Small intestine (tissue), 7 donors: ENCODE results near the gene NFATC2IP. TPM values are rescaled to one million over a fixed set of nuclear protein-coding genes. Genes with fewer than 3 reads are reported as not detected.
"Not testable (repeated sequence)": the region's sequence is repeated elsewhere in the genome, so short reads cannot be mapped to it uniquely, and the experiment has no call there.

Source experiments
- DNase-seq, 2 donors: peaks; one replicate each; pipeline versions ENCODE4 v3.0.0 to v3.0.0-alpha.2; 2013
- FAIRE-seq: peaks from 2 replicates; lab custom pipeline; 2012; peaks lifted over from hg19 to GRCh38; lab: Jason Lieb, UNC
- H3K27ac ChIP-seq, 3 donors: one replicate each; pipeline ENCODE4 v1.5.1; 2013; ENCODE audit warnings: low read length in 2 of 3, mild to moderate bottlenecking in 2 of 3, control low read depth in 1 of 3, inconsistent platforms in 1 of 3, low read depth in 1 of 3, moderate library complexity in 1 of 3
- H3K27me3 ChIP-seq, 3 donors: one replicate each; pipeline ENCODE4 v1.6.1; 2013; ENCODE audit warnings: low read length in 3 of 3, inconsistent platforms in 1 of 3; ENCODE audit not compliant: control insufficient read depth in 3 of 3, insufficient read depth in 3 of 3
- H3K36me3 ChIP-seq, 3 donors: one replicate each; pipeline ENCODE4 v1.6.1; 2013; ENCODE audit warnings: low read length in 3 of 3, inconsistent platforms in 1 of 3, low read depth in 1 of 3, mild to moderate bottlenecking in 1 of 3, moderate library complexity in 1 of 3; ENCODE audit not compliant: control insufficient read depth in 3 of 3, insufficient read depth in 2 of 3
- H3K4me1 ChIP-seq, 3 donors: one replicate each; pipeline ENCODE4 v1.6.1; 2013; ENCODE audit warnings: low read length in 2 of 3, inconsistent platforms in 1 of 3, low read depth in 1 of 3, mild to moderate bottlenecking in 1 of 3, moderate library complexity in 1 of 3; ENCODE audit not compliant: control insufficient read depth in 3 of 3, insufficient read depth in 2 of 3
- H3K4me3 ChIP-seq, 3 donors: one replicate each; pipeline ENCODE4 v1.5.1; 2013; ENCODE audit warnings: low read length in 3 of 3, control low read depth in 1 of 3, inconsistent platforms in 1 of 3, low read depth in 1 of 3, mild to moderate bottlenecking in 1 of 3, moderate library complexity in 1 of 3
- H3K9me3 ChIP-seq, 2 donors: one replicate each; pipeline ENCODE4 v1.6.1; 2013; ENCODE audit warnings: low read depth in 1 of 2, low read length in 1 of 2; ENCODE audit not compliant: control insufficient read depth in 2 of 2, insufficient read depth in 1 of 2
- WGBS, 3 donors: extraction: QIAGEN DNeasy Blood & Tissue Kit; methylation state at CpG; one replicate each; pipeline ENCODE4 v1.1.7; 2013; 5-methylcytosine and 5-hydroxymethylcytosine counted together
- polyA plus RNA-seq, 4 donors: library from polyadenylated mRNA; stranded (reverse) in 3 of 4; unstranded in 1 of 4; fragments of 200-250 nt in 3 of 4; fragments of 120-200 nt in 1 of 4; gene quantifications; one replicate each; pipeline versions ENCODE4 v1.2.1 to v1.2.3, GENCODE V29; 2013
- donor health status: healthy with polysubstance abuse.
- donor health status: control.
- donor health status: control.
- donor health status: Bipolar disorder and iron deficiency.
- donor health status: healthy.

NFATC2IP gene
- polyA plus RNA-seq, 4 donors, result 16.5 to 53.0 (median 22.5) TPM

- peaks cover 0 to 11% (median 4%) of the 10 kb centered on the region in 3 donors for H3K36me3 ChIP-seq
- H3K27ac ChIP-seq, H3K4me1 ChIP-seq, H3K27me3 ChIP-seq, DNase-seq, FAIRE-seq, H3K4me3 ChIP-seq, H3K9me3 ChIP-seq: not testable (repeated sequence)
- 86 to 96% (median 89%) methylated on average over 2 of the region's 2 CpGs for WGBS, 3 donors
Measured at GRCh38 chr16:28969696-28970095, 19.0 kb downstream of the NFATC2IP start.

GRCh38 chr16:28974007-28974436 lies 23.3 kb downstream of the NFATC2IP start:
- H3K27me3 ChIP-seq, result no peaks in the 10 kb centered on the region
- FAIRE-seq (no peak), DNase-seq (peak; percentile 53 to 75)
- peaks cover 2 to 10% (median 5%) of the 10 kb centered on the region in 3 donors for H3K4me1 ChIP-seq
- no peaks in the 10 kb centered on the region for H3K9me3 ChIP-seq
- 0 to 2% (median 1%) methylated on average over 17 of the region's 17 CpGs for WGBS, 3 donors
- H3K36me3 ChIP-seq, result peaks cover 0 to 17% (median 0%) of the 10 kb centered on the region in 3 donors
- peak overlapping the region; percentile 57 to 91 (median 85) for H3K27ac ChIP-seq
- H3K4me3 ChIP-seq, result peak overlapping the region; percentile 39 to 94 (median 90)

- 0 to 1% (median 1%) methylated on average over 59 to 60 of the region's 60 CpGs for WGBS, 3 donors
- Histone ChIP-seq H3K9me3 (no peaks in the 10 kb centered on the region), H3K4me1 (peaks cover 2 to 10% (median 5%) of the 10 kb centered on the region in 3 donors), H3K4me3 (peak within 1 kb of the TSS; percentile 74 to 94 (median 90)), H3K27me3 (no peaks in the 10 kb centered on the region), H3K36me3 (peaks cover 0 to 22% (median 0%) of the 10 kb centered on the region in 3 donors), H3K27ac (peak within 1 kb of the TSS; percentile 57 to 91 (median 85))
- FAIRE-seq (no peak), DNase-seq (peak; percentile 96 to 97)
Measured at GRCh38 chr16:28974437-28975157, 23.9 kb downstream of the NFATC2IP start, which contains the start of gene SPNS1. Gene SPNS1, plus strand, starts transcription at chr16:28974778. Its CDS starts 374 bp downstream, at chr16:28975152.

DNA sequence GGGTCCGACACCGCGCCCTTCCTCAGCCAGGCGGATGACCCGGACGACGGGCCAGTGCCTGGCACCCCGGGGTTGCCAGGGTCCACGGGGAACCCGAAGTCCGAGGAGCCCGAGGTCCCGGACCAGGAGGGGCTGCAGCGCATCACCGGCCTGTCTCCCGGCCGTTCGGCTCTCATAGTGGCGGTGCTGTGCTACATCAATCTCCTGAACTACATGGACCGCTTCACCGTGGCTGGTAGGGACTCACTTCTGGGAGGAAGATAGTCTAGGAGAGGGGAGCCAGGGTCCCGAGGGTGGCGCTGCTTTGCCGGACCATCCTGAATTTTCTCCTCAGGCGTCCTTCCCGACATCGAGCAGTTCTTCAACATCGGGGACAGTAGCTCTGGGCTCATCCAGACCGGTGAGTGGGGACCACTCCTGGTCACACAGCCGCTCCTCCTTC lies 24.4 kb downstream of the NFATC2IP start:
- DNase-seq (peak in 1 of 2 donors; percentile 15), FAIRE-seq (no peak)
- Histone ChIP-seq H3K27me3 (no peaks in the 10 kb centered on the region), H3K4me1 (peaks cover 2 to 10% (median 5%) of the 10 kb centered on the region in 3 donors), H3K4me3 (peak overlapping the region; percentile 74 to 94 (median 90)), H3K36me3 (peaks cover 0 to 25% (median 1%) of the 10 kb centered on the region in 3 donors), H3K27ac (peak overlapping the region in 2 of 3 donors; percentile 54 to 91), H3K9me3 (no peaks in the 10 kb centered on the region)
- 8 to 9% (median 8%) methylated on average over 27 to 30 of the region's 30 CpGs for WGBS, 3 donors

DNA sequence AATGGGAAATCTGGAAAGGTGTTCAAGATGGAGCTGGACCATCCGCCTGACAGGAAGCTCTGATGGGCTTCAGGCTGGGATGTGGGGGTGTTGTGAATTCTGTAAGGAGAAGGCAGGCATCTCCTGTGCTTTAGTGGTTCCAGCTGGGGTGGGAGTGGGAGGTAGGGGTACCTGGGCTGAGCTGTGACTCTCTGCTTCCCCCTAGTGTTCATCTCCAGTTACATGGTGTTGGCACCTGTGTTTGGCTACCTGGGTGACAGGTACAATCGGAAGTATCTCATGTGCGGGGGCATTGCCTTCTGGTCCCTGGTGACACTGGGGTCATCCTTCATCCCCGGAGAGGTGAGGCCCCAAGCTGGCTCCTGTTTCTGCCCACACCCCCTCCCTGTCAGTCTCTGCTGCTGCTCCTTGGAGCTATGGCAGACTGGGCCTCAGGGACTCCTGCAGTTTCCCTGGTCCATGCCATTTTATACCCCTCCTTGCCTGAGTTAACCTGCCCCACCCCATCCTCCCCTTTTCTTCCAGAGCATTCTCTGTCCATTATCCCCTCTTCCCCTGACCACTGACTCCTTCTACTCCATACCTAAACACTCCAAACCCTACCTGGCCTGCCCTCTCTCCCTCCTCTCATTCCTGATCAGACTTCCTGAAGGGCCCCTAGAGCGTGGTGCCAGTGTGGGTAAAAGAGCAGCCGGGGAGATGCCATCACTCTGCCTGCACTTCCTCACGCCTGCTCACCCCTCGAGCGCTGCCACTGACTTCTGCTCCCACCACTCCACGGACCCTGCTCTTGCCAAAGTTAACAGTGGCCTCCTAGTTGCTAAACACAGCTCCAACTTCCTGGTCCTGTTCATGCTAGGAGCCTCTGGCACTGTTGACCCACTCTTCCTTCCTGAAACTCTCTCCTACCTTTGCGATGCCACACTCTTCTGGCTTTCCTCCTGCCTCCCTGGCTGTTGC lies 27.2 kb downstream of the NFATC2IP start:
- DNase-seq, result peak; percentile 39 to 45
- no peak overlapping the region for H3K4me3 ChIP-seq
- peaks cover 2 to 10% (median 5%) of the 10 kb centered on the region in 3 donors for H3K4me1 ChIP-seq
- H3K27ac ChIP-seq, result no peak overlapping the region
- FAIRE-seq, result no peak
- H3K36me3 ChIP-seq, result peaks cover 2 to 50% (median 2%) of the 10 kb centered on the region in 3 donors
- no peaks in the 10 kb centered on the region for H3K27me3 ChIP-seq
- H3K9me3 ChIP-seq, result peaks cover 0 to 4% of the 10 kb centered on the region in 2 donors
- WGBS, 3 donors, result 70 to 80% (median 75%) methylated on average over 11 of the region's 11 CpGs

GRCh38 chr16:28980330-28980729 lies 29.6 kb downstream of the NFATC2IP start:
- not testable (repeated sequence) for H3K9me3 ChIP-seq, H3K27me3 ChIP-seq, H3K4me1 ChIP-seq, FAIRE-seq, H3K4me3 ChIP-seq, DNase-seq, H3K27ac ChIP-seq
- peaks cover 2 to 71% (median 3%) of the 10 kb centered on the region in 3 donors for H3K36me3 ChIP-seq
- 79 to 90% (median 88%) methylated on average over 7 of the region's 7 CpGs for WGBS, 3 donors

GRCh38 chr16:28980929-28981328 lies 30.2 kb downstream of the NFATC2IP start:
- H3K9me3 ChIP-seq, result peaks cover 0 to 4% of the 10 kb centered on the region in 2 donors
- FAIRE-seq (no peak), DNase-seq (no peak)
- H3K36me3 ChIP-seq, result peaks cover 2 to 77% (median 5%) of the 10 kb centered on the region in 3 donors
- no peak overlapping the region for H3K27ac ChIP-seq
- no peaks in the 10 kb centered on the region for H3K27me3 ChIP-seq
- WGBS, 3 donors, result 93 to 95% (median 93%) methylated on average over 7 of the region's 7 CpGs
- H3K4me1 ChIP-seq, result no peaks in the 10 kb centered on the region
- no peak overlapping the region for H3K4me3 ChIP-seq

DNA sequence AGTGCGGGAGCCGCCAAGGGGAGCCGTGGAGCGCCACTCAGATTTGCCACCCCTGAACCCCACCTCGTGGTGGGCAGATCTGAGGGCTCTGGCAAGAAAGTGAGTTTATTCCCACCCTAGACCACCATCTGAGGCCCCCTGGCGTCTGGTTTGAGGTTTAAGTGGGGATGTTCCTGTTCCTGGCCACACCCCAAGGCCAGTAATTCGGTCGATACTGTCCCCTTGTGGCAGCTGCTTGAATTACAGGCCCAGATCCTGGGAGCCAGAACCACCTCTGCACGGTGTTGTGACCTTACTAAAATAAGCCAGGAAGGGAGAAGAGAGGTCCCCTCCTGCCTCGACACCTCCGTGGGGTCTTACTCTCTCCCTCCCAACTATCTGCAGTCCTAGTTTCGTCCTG lies 30.8 kb downstream of the NFATC2IP start:
- H3K27ac ChIP-seq, result no peak overlapping the region
- H3K4me1 ChIP-seq, result no peaks in the 10 kb centered on the region
- peaks cover 2 to 82% (median 5%) of the 10 kb centered on the region in 3 donors for H3K36me3 ChIP-seq
- FAIRE-seq (no peak), DNase-seq (peak in 1 of 2 donors; percentile 35)
- no peaks in the 10 kb centered on the region for H3K27me3 ChIP-seq
- H3K4me3 ChIP-seq, result no peak overlapping the region
- WGBS, 3 donors, result 84 to 86% (median 84%) methylated on average over 12 of the region's 12 CpGs
- peaks cover 0 to 8% of the 10 kb centered on the region in 2 donors for H3K9me3 ChIP-seq
